Activated CD4-positive, CD25-positive, alpha-beta regulatory T cell treated with anti-CD3 and anti-CD28 coated beads, Interleukin-2, amount 50 U/mL, for 16 hours (primary cell): ENCODE measurements around the gene SELPLG.
A peak's percentile ranks its signal among the peaks of the same experiment; 100 is the strongest.
"Not testable (repeated sequence)": the region's sequence is repeated elsewhere in the genome, so short reads cannot be mapped to it uniquely, and the experiment has no call there.

Experiments
- DNase-seq: peaks from one replicate; pipeline ENCODE4 v3.0.0-alpha.2; 2020; ENCODE audit warnings: low read depth, low spot score

Gene SELPLG

DNA sequence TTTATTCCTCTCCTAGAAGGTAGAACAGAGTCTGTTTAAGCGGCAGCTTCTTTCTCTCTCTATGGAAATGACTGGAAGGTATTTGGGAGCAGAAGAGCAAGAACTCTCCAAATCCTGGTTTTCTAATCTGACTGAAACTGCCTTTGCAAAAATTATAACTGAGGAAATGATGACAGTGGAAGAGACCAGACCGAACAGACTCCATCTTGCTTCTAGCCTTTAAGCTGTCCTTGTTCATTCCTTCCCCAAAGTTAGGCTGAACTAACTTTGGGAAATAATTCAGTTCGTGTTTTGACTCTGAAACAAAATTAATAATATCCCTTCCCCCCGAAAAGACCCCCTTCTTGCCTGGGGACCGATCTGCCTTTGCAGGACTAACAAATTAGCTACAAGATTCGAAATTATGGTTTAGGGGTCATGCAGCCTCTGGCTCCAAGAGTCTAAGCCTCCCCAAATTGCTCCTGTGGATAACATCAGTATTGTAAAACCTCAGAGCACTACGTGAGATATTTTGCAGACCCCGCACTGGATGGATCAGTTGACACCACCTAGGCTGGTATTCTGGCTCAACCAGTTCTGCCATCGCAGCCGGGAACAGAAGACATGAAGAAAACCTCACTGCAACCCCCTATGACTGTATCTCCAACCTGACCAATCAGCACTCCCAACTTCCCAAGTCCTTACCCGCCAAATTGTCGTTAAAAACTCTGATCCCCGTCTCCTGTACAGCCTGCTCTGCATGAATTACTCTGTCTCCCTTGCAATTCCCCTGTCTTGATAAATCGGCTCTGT lies 14.1 kb downstream of the SELPLG start:
- DNase-seq = no peak

DNA sequence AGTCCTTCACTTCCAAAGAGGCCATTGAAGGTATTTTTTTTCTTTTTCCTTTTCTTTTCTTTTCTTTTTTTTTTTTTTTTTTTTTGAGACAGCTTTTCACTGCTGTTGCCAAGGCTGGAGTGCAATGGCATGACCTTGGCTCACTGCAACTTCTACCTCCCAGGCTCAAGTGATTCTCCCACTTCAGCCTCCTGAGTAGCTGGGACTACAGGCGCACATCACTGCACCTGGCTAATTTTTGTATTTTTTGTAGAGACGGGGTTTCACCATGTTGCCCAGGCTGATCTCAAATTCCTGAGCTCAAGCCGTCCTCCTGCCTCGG lies 14.8 kb downstream of the SELPLG start:
- not testable (repeated sequence) for DNase-seq

DNA sequence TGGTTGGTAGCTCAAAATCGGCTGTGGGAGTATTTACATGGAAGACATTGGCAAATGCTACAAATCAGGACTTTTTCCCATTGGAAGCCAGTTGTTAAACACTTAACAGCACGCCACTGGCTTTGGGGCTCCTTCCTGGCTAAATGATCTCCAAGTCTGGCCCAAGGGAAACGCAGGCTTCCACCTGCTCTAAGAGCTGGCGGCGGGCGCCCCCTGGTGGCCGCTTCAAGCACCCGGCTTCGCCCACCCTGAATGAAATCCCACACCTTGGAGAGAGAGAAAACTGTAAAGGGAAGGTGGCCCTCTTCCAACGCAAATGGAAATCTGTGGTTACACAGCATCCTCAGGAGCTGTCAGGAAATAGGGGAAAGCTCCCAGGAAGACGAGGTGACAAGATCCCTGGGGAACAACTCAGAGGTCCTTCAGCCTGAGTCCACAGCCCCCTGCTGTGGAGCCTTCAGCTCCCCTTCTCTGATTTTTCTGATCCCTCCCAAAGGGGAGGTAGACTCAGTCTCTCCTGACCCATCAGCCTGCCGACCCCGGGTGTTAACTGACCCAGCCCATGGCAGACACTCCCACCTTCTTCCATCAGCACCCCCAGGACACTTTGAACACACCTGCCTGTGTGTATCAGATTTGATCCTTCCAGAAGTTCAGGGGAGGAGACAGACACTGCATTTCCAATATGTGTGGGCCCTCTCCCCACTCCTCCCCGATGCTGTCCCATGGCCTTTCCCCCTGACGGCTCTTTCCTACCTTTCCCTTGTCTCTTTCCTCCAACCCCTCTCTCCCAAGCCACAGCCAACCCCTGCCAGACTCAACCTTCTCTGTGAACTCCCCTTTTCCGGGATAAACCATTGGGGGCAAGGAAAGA lies 15.4 kb downstream of the SELPLG start:
- peak; percentile 53 for DNase-seq

DNA sequence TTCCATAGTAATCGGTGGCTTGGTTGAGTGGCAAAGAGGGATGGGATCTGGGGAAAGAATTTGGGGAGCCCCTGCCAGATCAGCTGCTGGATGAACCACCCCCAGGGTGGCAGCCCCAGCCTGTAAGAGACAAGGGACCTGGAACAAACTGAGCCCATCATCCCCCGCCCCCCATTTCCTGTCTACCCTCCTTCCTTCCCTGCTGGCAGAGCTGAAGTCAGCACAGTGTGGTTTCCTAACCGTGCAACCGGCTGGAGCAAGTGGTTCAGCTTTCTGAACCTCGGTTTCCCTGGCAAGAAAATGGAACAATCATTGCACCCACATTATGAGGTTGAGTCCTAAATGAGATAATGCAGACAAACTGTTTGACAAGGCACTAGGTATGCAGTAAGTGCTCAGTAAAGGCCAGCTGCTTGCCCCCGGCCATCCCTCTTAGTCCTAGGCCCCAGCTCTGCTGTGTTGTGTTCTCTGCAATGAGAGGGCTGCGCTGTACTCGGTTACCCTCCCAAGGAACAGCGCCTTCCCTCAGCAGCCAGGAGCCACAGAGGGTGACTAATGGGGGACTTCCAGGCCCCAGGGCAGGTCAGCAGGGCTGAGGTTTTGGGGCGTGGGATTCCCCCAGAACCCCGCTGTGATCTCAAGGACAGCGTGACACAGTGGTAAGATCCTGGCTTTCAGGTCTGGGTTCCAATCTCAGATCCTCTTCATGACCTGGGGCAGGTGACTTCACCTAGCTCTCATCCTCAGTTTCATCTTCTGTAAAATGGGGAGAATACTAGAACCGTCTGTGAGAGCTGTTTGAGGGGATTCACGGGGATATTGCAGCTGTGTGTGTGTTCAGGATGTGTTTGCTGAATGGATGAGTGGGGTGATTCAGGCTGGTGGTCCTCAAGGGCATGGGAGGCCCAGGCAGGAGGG lies 16.5 kb downstream of the SELPLG start:
- peak; percentile 49 for DNase-seq

DNA sequence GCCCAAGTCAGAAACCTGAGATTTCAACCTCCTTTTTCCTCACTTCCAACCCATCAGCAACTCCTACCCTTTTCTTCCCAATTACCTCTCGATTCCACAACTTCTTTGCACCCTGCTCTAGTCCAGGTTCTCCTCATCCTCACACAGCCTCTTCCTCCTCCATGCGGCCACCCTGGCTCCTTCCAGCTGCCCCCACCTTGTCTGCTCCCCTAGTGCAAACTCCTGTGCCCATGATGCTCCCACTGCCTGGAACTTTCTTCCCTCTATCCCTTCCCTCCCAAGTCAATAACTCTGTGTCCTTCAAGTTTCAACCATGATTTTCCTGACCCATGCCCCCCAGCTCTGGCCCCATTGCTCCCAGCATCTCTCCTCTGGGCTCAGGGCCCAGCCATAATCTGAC lies 17.3 kb downstream of the SELPLG start:
- no peak for DNase-seq

DNA sequence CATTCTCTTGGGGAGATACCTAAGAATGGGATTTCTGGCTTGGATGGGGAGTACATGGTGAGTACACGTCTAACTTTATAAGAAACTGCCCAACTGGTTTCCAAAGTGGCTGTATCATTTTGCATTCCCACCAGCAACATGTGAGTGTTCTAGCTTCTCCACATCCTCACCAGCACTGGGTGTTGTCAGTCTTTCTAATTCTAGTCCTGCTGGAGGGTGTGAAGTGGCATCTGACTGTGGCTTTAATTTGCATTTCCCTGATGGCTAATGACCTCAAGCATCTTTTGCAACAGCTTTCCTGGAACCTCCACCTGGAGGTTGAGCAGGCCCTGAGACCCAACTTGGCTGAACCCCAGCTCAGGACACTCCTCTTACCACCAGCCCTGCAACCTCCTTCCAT lies 17.8 kb downstream of the SELPLG start:
- DNase-seq = no peak

DNA sequence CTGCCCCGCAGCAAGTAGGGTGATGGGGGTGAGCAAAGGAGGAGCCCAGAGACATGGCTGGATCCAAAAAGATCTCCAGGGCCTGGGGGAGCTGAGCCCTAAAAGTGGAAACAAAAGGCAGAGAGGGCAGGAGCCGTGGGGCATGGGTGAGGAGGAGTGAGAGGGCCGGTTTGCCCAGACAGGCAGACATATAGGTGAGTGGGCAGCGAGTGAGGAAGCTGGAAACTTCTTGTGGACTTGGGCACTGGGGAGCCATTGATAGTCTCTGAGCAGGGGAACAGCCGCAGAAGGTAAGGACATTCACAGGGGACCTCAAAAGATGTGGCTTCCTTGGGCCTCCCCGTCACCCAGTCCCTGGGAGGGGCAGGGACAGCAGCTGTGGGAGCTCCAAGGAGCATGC lies 19.1 kb downstream of the SELPLG start:
- no peak for DNase-seq

DNA sequence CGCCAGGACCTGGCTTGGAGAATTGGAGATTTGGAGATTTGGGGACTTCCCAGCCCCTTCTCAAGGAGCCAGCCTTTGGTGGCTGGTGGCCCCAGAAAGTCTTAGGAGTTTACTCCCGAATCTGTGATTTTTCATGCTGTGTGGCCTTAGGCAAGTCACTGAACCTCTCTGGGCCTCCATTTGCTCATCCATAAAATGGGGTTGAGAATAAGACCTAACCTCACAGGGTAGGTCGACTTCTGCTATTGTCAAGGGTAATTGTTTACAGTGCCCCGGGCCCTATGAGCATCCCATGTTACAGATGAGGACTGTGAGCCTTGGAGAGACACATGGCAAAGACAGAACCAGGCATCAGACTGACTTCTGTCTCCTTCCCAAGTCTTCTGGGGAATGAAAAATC lies 19.7 kb downstream of the SELPLG start:
- DNase-seq = no peak

DNA sequence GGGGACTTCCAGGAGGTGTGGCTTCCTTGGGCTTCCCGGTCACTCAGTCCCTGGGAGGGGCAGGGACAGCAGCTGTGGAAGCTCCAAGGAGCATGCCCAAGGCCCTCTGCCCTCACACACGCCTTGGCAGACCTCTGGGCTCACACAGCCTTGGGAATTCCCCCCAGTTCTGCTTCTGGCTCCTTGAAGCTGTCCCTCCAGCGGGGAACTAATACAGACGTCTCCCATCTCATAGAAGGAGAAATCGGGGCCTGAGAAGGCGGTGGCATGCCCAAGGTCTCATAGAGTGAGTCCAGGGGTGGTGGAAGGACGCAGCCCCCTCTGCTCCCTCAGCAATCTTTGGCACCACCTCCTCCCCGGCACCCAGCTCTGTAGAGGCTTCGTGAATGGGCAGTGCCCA lies 20.1 kb downstream of the SELPLG start:
- no peak for DNase-seq

DNA sequence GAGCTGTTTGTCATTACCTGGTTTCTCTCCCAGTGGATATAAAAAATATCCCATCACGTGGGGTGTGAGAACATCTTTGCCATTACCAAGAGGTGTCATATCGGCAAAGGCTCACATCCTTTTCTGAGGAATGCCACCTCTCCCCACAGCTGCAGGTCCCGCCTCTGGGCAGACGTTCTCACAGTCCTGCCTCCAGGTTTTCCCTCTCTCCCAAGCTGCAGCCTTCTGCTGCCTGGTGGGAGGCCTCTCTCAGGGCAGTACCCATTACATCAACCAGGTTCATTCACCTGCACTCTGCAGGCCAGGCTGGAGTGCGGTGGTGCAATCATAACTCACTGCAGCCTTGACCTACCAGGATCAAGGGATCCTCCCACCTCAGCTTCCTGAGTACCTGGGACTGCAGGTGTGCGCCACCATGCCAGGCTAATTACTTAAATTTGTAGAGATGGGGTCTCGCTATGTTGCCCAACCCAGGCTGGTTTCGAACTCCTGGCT lies 20.9 kb downstream of the SELPLG start:
- DNase-seq = no peak

DNA sequence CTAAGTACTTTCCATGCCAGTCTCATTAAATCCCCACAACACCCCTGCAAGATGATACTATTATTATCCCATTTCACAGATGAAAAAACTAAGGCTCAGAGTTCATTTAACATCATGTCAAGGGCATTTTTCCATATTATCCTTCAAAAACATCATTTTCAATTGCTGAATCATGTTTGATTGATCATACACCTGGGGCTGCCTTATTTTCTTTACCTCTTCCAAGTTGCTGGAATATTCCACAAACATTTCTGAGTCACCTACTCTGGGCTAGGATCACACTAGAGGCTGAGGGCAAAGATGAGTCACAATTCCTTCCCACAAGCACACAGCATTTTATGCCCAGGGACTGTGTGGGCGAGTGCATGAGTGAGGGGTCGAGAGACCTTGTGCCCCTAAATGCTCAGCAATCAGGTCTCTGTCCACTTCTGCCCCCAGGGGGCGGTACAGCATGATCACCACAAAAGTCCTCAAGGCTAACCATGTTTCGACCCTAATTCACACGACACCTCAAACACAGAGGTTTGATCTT lies 21.7 kb downstream of the SELPLG start:
- no peak for DNase-seq

DNA sequence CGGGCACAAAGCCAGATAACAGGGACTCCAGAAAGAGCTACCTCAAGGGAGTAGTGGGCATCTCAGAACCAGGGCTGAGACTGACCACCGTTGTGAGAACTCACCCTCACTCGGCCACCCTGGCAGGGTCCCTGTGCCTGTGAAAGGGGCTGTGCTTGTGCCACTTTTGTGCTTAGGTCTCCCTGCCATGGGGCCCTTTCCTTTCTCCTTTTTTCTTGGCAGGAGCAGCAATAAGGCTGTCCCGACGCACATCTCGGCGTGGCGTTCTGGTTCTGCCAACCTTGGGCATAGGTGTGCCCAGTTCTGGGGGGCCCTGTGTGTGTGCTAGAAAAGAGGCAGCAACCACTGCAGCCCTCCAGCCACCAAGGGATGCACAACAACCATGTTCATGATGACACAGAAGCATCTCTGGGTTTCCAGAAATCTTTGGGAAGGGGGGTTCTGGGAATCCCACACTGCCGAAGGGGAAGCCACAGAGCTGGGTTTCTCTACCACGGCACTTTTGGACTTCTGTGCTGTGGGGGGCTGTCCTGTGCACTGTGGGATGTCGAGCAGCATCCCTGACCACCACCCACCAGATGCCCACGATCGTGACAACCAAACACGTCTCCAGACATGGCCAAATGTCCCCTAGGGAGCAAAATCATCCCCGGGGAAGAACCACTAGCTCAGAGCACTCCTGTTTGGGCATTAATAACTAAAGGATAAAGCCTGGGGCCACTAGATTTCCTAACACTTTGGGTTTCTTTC lies 22.7 kb downstream of the SELPLG start:
- DNase-seq = no peak

DNA sequence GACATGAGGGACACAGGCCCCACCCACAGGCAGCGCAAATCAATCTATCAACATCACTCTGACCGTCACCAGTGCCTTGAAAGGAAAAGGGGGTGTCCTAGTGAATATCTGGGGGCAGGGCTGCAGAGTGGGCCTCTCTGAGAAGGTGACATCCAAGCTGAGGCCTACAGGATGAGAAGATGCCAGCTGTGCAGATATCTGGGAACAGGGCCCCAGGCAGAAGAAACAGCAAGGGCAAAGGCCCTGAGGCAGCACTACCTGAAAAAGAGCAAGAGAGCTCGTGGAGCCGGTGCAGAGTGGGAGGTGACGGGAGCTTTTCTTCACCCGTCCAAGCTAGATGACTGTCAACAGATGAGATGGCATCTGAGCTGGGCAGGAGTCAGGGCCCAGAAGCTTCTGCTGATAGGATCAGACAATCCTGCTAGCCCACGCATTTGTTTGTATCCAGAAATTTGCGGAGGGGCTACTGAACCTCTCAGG lies 23.3 kb downstream of the SELPLG start:
- no peak for DNase-seq

DNA sequence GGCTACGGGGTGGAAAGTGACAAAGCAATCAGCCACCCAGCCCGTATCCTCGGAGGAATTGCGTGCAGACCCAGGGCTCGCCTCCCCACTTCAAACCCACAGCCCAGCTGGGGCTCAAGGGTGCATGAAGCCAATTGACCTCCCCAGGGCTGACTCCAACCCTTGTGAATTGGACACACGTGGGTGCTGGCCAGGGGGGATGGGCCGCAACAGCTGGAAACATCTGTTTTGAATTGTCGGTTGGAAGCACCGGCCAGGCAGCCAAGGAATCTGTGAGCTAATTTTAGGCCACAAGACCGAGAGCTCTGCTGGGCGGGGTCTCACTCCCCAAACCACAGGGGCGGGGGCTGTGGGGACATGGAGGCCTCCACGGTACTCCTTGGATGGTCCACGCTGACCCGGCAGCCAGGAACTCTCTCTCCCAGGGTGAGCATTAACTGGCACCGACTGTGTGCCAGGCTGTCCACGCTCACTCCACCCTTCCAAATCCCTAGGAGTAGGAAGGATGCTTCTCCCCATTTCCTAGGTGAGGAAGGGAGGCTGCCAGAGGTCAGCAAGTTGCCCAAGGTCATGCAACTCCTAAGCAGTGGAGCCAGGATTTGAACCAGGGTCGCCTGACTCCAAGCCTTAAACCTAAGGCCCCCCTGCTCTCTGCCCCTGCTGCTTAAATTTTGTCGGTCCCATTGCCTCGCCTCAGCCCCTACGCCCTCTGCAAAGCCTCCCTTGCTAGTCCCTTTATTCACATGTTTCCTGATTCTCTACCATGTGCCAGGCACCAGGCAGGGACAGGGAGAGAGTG lies 24.0 kb downstream of the SELPLG start:
- no peak for DNase-seq

DNA sequence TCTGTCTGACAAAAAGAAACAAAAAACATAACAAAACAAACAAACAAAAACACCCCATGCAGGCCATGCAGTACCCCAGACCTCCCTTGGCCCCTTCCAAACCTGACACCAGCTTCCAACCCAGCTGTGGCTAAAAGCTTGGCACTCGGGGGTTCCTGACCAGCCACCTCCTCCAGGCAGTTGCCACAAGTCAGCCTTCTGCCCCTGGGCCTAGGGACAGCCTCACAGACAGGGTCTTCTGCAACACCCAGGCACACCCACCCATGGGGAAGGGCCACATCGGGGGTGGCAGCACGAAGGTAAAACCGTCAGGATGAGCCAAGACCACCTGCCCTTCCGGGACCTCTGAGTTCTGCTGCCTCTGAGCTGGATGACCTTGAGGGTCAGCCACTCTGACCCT lies 25.1 kb downstream of the SELPLG start:
- DNase-seq = no peak

DNA sequence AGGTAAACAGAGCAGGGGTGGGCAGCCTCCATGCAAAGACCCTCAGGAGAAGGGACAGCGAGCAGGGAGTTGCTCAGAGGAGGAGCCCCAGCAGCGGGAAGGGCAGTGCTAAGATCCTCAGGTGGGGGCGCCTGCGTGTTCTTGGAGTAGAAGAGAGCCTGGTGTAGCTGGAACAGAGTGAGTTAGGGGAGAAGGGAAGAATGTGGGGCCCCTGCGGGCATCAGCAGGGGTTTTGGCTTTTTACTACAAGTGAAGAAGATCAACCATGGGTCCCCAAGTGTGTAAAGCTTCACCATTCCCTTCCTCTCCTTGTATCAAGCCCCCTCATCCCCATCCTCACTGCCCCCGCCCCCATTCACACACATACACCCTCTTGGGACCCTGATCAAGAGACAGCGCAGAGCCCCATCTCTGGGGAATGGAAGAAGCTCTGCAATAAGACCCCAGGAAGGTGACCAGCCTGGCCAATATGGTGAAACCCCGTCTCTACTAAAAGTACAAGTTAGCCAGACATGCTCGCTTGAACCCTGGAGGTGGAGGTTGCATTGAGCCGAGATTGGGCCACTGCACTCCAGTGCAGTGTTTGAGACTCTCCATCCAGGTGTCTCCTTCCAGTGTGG lies 25.6 kb downstream of the SELPLG start:
- DNase-seq = no peak

DNA sequence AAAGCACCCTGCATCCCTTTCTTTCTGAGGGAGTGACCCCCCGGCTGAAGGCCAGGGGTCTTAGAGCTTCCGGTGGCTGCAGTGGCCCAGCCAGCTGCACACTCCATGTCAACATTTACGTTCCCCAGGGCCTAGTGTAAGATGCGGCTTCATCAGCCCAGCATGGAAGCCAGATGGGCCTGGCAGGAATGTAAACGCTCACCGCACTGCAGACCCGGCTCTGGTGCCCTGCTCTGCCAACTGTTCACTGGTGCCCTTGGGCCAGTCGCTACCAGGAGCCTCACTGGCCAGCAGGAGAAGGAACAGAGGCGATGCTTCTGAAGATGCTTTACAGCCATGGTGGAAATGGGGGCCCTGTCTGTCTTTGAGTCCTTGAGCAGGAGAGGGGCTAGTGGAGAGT lies 27.2 kb downstream of the SELPLG start:
- DNase-seq = no peak

DNA sequence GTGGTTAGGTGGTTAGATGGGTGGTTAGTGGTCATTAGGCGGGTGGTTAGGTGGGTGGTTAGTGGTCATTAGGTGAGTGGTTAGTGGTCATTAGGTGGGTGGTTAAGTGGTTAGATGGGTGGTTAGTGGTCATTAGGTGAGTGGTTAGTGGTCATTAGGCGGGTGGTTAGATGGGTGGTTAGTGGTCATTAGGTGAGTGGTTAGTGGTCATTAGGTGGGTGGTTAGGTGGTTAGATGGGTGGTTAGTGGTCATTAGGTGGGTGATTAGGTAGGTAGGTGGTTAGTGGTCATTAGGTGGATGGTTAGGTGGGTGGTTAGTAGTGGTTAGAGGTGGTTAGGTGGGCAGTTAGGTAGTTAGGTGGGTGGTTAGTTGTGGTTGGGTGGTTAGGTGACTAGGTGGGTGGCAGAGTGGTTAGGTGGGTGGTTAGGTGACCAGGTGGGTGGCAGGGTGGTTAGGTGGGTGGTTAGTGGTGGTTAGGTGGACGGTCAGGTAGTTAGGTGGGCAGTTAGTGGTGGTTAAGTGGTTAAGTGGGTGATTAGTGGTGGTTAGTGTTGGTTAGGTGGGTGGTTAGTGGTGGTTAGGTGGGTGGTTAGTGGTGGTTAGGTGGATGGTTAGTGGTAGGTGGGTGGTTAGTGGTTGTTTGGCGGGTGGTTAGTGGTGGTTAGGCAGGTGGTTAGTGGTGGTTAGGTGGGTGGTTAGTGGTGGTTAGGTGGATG lies 27.8 kb downstream of the SELPLG start:
- DNase-seq = no peak
